Esophagus muscularis mucosa (tissue), 4 donors: ENCODE measurements around the gene SST. TPM values are rescaled to one million over a fixed set of nuclear protein-coding genes. Genes with fewer than 3 reads are reported as not detected.
A peak's percentile ranks its signal among the peaks of the same experiment; 100 is the strongest.
"Not testable (repeated sequence)": the region's sequence is repeated elsewhere in the genome, so short reads cannot be mapped to it uniquely, and the experiment has no call there.

Source experiments
- DNase-seq: peaks from one replicate; pipeline ENCODE4 v3.0.0-alpha.2; 2017; ENCODE audit errors: extremely low spot score
- H3K27ac ChIP-seq, 4 donors: fragments of 200-600 bp; sonication (generic); replicated peaks in 1 of 4; 1 replicate in 3 of 4; 2 replicates in 1 of 4; pipeline ENCODE4 v1.5.1; 2016 to 2019; ENCODE audit warnings: mild to moderate bottlenecking in 1 of 4
- H3K27me3 ChIP-seq, 4 donors: fragments of 200-600 bp; sonication (generic); one replicate each; pipeline versions ENCODE4 v1.5.1 to v1.6.0; 2016 to 2019
- H3K36me3 ChIP-seq, 4 donors: fragments of 200-600 bp; sonication (generic); one replicate each; pipeline ENCODE4 v1.5.1; 2016 to 2019
- H3K4me1 ChIP-seq, 4 donors: fragments of 200-600 bp; sonication (generic); one replicate each; pipeline ENCODE4 v1.5.1; 2016 to 2019
- H3K4me3 ChIP-seq, 4 donors: fragments of 200-600 bp; sonication (generic); 1 replicate in 2 of 4; 2 replicates in 2 of 4; pipeline ENCODE4 v1.5.1; 2016 to 2019; ENCODE audit warnings: mild to moderate bottlenecking in 4 of 4, moderate library complexity in 1 of 4
- H3K9me3 ChIP-seq, 4 donors: fragments of 200-600 bp; sonication (generic); 1 replicate in 3 of 4; 2 replicates in 1 of 4; pipeline ENCODE4 v1.5.1; 2016 to 2019
- CTCF ChIP-seq, 3 experiments: fragments of 200-600 bp in 2 of 3; fragments of 450-650 bp in 1 of 3; sonication (generic) in 2 of 3; IDR thresholded peaks; one replicate each; pipeline ENCODE4 v1.5.1; 2017 to 2019; ENCODE audit warnings: antibody characterized with exemption in 3 of 3, mild to moderate bottlenecking in 2 of 3, moderate library complexity in 1 of 3
- EP300 ChIP-seq: sonication (generic); formaldehyde crosslinking; IDR thresholded peaks from one replicate; pipeline ENCODE4 v1.6.1; 2017; ENCODE audit warnings: antibody characterized with exemption
- POLR2A ChIP-seq: fragments of 450-650 bp; IDR thresholded peaks from one replicate; pipeline ENCODE4 v1.6.1; 2017; ENCODE audit warnings: antibody characterized with exemption, moderate library complexity, mild to moderate bottlenecking, low read depth
- POLR2AphosphoS5 ChIP-seq, 2 donors: sonication (generic); formaldehyde crosslinking; IDR thresholded peaks; one replicate each; pipeline ENCODE4 v1.6.1; 2017; ENCODE audit warnings: antibody characterized with exemption in 2 of 2
- WGBS: methylation state at CpG from one replicate; pipeline ENCODE4 v1.1.5; 2018; 5-methylcytosine and 5-hydroxymethylcytosine counted together
- intact Hi-C: fragments of 100-400 bp; cut with DNase I; formaldehyde crosslinking; loops from one replicate; pipeline ENCODE4 v1.15.1; 2023
- total RNA-seq, 4 donors: library from RNA; depleted of rRNA; stranded (reverse); fragments of >200 nt; gene quantifications; one replicate each; pipeline versions ENCODE4 v1.1.0 to v1.2.1, GENCODE V29; 2016

Gene SST
- total RNA-seq, 4 donors from 2014 or later = 1.8 to 2.0 TPM; not detected in 2

- H3K4me3 ChIP-seq = no peak overlapping the region
- WGBS = 94% methylated on average over 5 of the region's 5 CpGs
- no peak overlapping the region for H3K27ac ChIP-seq
- no peaks in the 10 kb centered on the region for H3K36me3 ChIP-seq
- H3K27me3 ChIP-seq = peaks cover 0 to 8% (median 0%) of the 10 kb centered on the region in 4 donors
- no peak for TF ChIP-seq EP300
- TF ChIP-seq POLR2A = no peak
- no peak for TF ChIP-seq CTCF (IDR thresholded peaks at IDR 0.05)
- no peak for TF ChIP-seq POLR2AphosphoS5 (IDR thresholded peaks at IDR 0.05)
- peaks cover 0 to 12% (median 11%) of the 10 kb centered on the region in 4 donors for H3K9me3 ChIP-seq
- H3K4me1 ChIP-seq = no peaks in the 10 kb centered on the region
- intact Hi-C loops = no loop called here
- peak; percentile 4 for DNase-seq
These were observed 16.6 kb upstream of the SST start for GRCh38 chr3:187686621-187687273.

GRCh38 chr3:187685948-187686347, 15.8 kb upstream of the SST start:
- Histone ChIP-seq H3K27me3 (peaks cover 0 to 8% (median 0%) of the 10 kb centered on the region in 4 donors), H3K4me3 (no peak overlapping the region), H3K36me3 (no peaks in the 10 kb centered on the region), H3K27ac (no peak overlapping the region), H3K9me3 (peaks cover 0 to 12% (median 11%) of the 10 kb centered on the region in 4 donors), H3K4me1 (no peaks in the 10 kb centered on the region)
- 94% methylated on average over 7 of the region's 7 CpGs for WGBS
- intact Hi-C loops = no loop called here
- TF ChIP-seq EP300 = no peak
- no peak for TF ChIP-seq POLR2AphosphoS5 (IDR thresholded peaks at IDR 0.05)
- TF ChIP-seq CTCF (IDR thresholded peaks at IDR 0.05) = no peak
- no peak for TF ChIP-seq POLR2A
- DNase-seq = peak; percentile 45

- Histone ChIP-seq H3K4me3 (no peak overlapping the region), H3K4me1 (no peaks in the 10 kb centered on the region), H3K36me3 (no peaks in the 10 kb centered on the region), H3K27me3 (peaks cover 0 to 8% (median 0%) of the 10 kb centered on the region in 4 donors), H3K27ac (no peak overlapping the region), H3K9me3 (peaks cover 0 to 12% (median 11%) of the 10 kb centered on the region in 4 donors)
- intact Hi-C loops = no loop called here
- TF ChIP-seq CTCF (IDR thresholded peaks at IDR 0.05) (no peak), EP300 (no peak), POLR2AphosphoS5 (IDR thresholded peaks at IDR 0.05) (no peak), POLR2A (no peak)
- peak; percentile 39 for DNase-seq
- WGBS = 80% methylated on average over 2 of the region's 2 CpGs
These were observed 14.7 kb upstream of the SST start for GRCh38 chr3:187684880-187685279.

- Histone ChIP-seq H3K4me1 (peaks cover 0 to 3% (median 2%) of the 10 kb centered on the region in 4 donors), H3K27ac (no peak overlapping the region), H3K36me3 (no peaks in the 10 kb centered on the region), H3K9me3 (peaks cover 0 to 12% (median 11%) of the 10 kb centered on the region in 4 donors), H3K27me3 (peaks cover 0 to 8% (median 0%) of the 10 kb centered on the region in 4 donors), H3K4me3 (no peak overlapping the region)
- 86% methylated on average over 1 of the region's 1 CpG for WGBS
- DNase-seq = no peak
- no peak for TF ChIP-seq EP300
- TF ChIP-seq CTCF (IDR thresholded peaks at IDR 0.05) = no peak
- no peak for TF ChIP-seq POLR2A
- no peak for TF ChIP-seq POLR2AphosphoS5 (IDR thresholded peaks at IDR 0.05)
- intact Hi-C loops = no loop called here
These were observed 14.2 kb upstream of the SST start for GRCh38 chr3:187684444-187684843.

GRCh38 chr3:187681756-187682155, 11.6 kb upstream of the SST start:
- H3K4me3 ChIP-seq, H3K36me3 ChIP-seq, H3K27me3 ChIP-seq, H3K27ac ChIP-seq, intact Hi-C loops: not testable (repeated sequence)
- peak; percentile 55 for DNase-seq
- H3K9me3 ChIP-seq = peaks cover 0 to 12% (median 11%) of the 10 kb centered on the region in 4 donors
- peaks cover 0 to 11% (median 4%) of the 10 kb centered on the region in 4 donors for H3K4me1 ChIP-seq
- WGBS = 77% methylated on average over 10 of the region's 11 CpGs
